CD4-positive, alpha-beta T cell treated with Interleukin-10 for 1 hour (primary cell): ENCODE measurements around the gene DNAJC30.
A peak's percentile ranks its signal among the peaks of the same experiment; 100 is the strongest.
"Not testable (repeated sequence)": the region's sequence is repeated elsewhere in the genome, so short reads cannot be mapped to it uniquely, and the experiment has no call there.

Experiments
- DNase-seq: peaks from one replicate; pipeline ENCODE4 v3.0.0-alpha.2; 2020

Gene DNAJC30

GRCh38 chr7:73683056-73683787 lies at the start of gene DNAJC30, which contains the start of gene BUD23:
Gene DNAJC30 (minus strand): TSS chr7:73683453. CDS start chr7:73683423, 30 bp downstream.
Gene BUD23 (plus strand): TSS chr7:73683597. CDS start chr7:73683626, 29 bp downstream.
- peak; percentile 95 for DNase-seq

GRCh38 chr7:73732397-73732796 lies 49.1 kb upstream of the DNAJC30 start:
- no peak for DNase-seq

GRCh38 chr7:73730485-73730884 lies 47.2 kb upstream of the DNAJC30 start:
- DNase-seq: no peak

GRCh38 chr7:73728551-73728950 lies 45.3 kb upstream of the DNAJC30 start:
- DNase-seq: no peak

- no peak for DNase-seq
Observed at GRCh38 chr7:73727952-73728351, 44.7 kb upstream of the DNAJC30 start.

- DNase-seq: no peak
Observed at GRCh38 chr7:73726083-73726466, 42.8 kb upstream of the DNAJC30 start.

- no peak for DNase-seq
Observed at GRCh38 chr7:73723813-73724212, 40.6 kb upstream of the DNAJC30 start.

- no peak for DNase-seq
Observed at GRCh38 chr7:73722785-73723184, 39.5 kb upstream of the DNAJC30 start.

GRCh38 chr7:73722182-73722581 lies 38.9 kb upstream of the DNAJC30 start:
- not testable (repeated sequence) for DNase-seq

GRCh38 chr7:73721377-73721817 lies 38.1 kb upstream of the DNAJC30 start:
- no peak for DNase-seq

GRCh38 chr7:73720443-73720842 lies 37.2 kb upstream of the DNAJC30 start:
- not testable (repeated sequence) for DNase-seq

GRCh38 chr7:73719806-73720169 lies 36.5 kb upstream of the DNAJC30 start:
- no peak for DNase-seq

- DNase-seq: peak; percentile 77
Observed at GRCh38 chr7:73718905-73719805, 35.9 kb upstream of the DNAJC30 start, which contains the start of gene STX1A. Gene STX1A (minus strand): TSS chr7:73719669. CDS start chr7:73719631, 38 bp downstream.

GRCh38 chr7:73718438-73718881 lies 35.2 kb upstream of the DNAJC30 start:
- DNase-seq: peak; percentile 34

GRCh38 chr7:73717991-73718405 lies 34.7 kb upstream of the DNAJC30 start:
- DNase-seq: peak; percentile 75

GRCh38 chr7:73717025-73717807 lies 34.0 kb upstream of the DNAJC30 start:
- DNase-seq: no peak

- DNase-seq: no peak
Observed at GRCh38 chr7:73716318-73716890, 33.2 kb upstream of the DNAJC30 start.

GRCh38 chr7:73715648-73716317 lies 32.5 kb upstream of the DNAJC30 start:
- DNase-seq: no peak

GRCh38 chr7:73713319-73713718 lies 30.1 kb upstream of the DNAJC30 start:
- DNase-seq: not testable (repeated sequence)

GRCh38 chr7:73712773-73713172 lies 29.5 kb upstream of the DNAJC30 start:
- no peak for DNase-seq

GRCh38 chr7:73708961-73709549 lies 25.8 kb upstream of the DNAJC30 start:
- no peak for DNase-seq
